Measurements from ENCODE around the gene DNLZ. TPM values are rescaled to one million over a fixed set of nuclear protein-coding genes. Genes with fewer than 3 reads are reported as not detected.

The DNLZ gene
- total and polyA plus RNA-seq, 7 donors: 8.2 to 40.7 (median 18.7) TPM

GRCh38 chr9:136312009-136312375, 51.6 kb downstream of the DNLZ start:
- 58 to 59% (median 59%) methylated on average over 7 to 10 of the region's 10 CpGs for WGBS, 3 donors
- no peaks in the 10 kb centered on the region for H3K4me1 ChIP-seq
- no peak overlapping the region for H3K4me3 ChIP-seq
- TF ChIP-seq, protein P1, sequence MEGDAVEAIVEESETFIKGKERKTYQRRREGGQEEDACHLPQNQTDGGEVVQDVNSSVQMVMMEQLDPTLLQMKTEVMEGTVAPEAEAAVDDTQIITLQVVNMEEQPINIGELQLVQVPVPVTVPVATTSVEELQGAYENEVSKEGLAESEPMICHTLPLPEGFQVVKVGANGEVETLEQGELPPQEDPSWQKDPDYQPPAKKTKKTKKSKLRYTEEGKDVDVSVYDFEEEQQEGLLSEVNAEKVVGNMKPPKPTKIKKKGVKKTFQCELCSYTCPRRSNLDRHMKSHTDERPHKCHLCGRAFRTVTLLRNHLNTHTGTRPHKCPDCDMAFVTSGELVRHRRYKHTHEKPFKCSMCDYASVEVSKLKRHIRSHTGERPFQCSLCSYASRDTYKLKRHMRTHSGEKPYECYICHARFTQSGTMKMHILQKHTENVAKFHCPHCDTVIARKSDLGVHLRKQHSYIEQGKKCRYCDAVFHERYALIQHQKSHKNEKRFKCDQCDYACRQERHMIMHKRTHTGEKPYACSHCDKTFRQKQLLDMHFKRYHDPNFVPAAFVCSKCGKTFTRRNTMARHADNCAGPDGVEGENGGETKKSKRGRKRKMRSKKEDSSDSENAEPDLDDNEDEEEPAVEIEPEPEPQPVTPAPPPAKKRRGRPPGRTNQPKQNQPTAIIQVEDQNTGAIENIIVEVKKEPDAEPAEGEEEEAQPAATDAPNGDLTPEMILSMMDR (IDR thresholded peaks at IDR 0.05): no peak
- DNase-seq (no peak), ATAC-seq (no peak)
- H3K27me3 ChIP-seq (ENCODE audit: insufficient read depth in 3 of 3, low read length in 2 of 3): peaks cover 0 to 47% (median 8%) of the 10 kb centered on the region in 3 donors
- intact Hi-C loops (cut with DNase I): no loop called here
- H3K27ac ChIP-seq: no peak overlapping the region
- no peaks in the 10 kb centered on the region for H3K36me3 ChIP-seq (ENCODE audit: insufficient read depth in 1 of 2, low read depth in 1 of 2)
- H3K9me3 ChIP-seq: peaks cover 12% of the 10 kb centered on the region

DNA sequence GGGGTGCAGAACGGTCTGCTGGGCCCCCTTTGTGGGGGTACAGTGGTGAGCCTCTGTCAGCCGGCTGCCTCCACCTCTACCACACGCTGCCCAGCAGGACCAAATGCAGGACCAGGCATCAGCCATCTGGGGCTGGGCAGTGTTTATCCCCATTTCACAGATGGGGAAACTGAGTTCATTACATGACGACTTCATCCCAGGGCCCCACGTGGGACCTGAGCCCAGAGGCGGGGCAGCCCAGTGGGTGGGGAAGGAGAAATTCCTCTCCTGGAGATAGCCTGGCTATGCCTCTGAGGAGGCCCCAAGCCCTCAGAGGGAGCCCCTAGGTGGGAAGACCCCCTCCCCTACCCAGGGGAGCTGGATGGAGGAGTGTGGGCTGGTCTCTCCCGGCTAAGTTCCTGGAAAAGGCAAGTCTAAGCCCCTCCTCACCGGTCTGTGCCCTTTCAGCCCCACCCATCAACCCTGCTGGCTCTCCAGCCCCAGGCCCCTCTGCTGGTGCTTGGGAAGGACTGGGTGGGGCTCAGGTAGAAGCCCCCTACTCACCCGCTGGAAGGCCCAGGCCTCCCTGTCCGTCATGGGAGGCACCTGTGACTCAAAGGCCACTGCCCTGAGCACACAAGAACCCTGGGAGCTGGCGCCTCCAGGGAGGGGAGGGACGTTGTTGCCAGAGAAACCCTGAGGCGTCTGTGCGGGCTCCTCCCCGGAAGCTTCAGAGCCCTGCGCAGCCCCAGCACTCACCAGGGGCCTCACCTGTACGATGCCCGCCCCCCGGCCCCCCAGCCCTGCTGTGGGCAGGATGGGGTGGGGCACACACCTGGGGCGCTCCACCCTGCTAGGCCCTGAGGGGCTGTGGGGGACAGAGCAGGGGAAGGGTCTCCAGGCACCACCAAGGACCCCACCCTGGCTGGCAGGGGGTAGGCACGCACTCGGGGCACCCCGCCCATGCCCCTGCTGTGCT, 52.2 kb downstream of the DNLZ start:
- Histone ChIP-seq H3K9me3 (peaks cover 12% of the 10 kb centered on the region), H3K36me3 (ENCODE audit: insufficient read depth in 1 of 2, low read depth in 1 of 2) (no peaks in the 10 kb centered on the region), H3K4me3 (no peak overlapping the region), H3K27ac (no peak overlapping the region), H3K4me1 (no peaks in the 10 kb centered on the region), H3K27me3 (ENCODE audit: insufficient read depth in 3 of 3, low read length in 2 of 3) (peaks cover 0 to 48% (median 8%) of the 10 kb centered on the region in 3 donors)
- TF ChIP-seq, protein P1 (IDR thresholded peaks at IDR 0.05): no peak
- WGBS, 3 donors: 52 to 56% (median 54%) methylated on average over 19 to 23 of the region's 23 CpGs
- intact Hi-C loops (cut with DNase I): no loop called here
- no peak for ATAC-seq
- DNase-seq: no peak

GRCh38 chr9:136310273-136311030, 53.1 kb downstream of the DNLZ start:
- no peak overlapping the region for H3K27ac ChIP-seq
- no peaks in the 10 kb centered on the region for H3K4me1 ChIP-seq
- H3K36me3 ChIP-seq (ENCODE audit: insufficient read depth in 1 of 2, low read depth in 1 of 2): no peaks in the 10 kb centered on the region
- peaks cover 10% of the 10 kb centered on the region for H3K9me3 ChIP-seq
- WGBS, 3 donors: 41 to 46% (median 42%) methylated on average over 25 to 28 of the region's 28 CpGs
- no peak for ATAC-seq
- no peak overlapping the region for H3K4me3 ChIP-seq
- peaks cover 0 to 54% (median 8%) of the 10 kb centered on the region in 3 donors for H3K27me3 ChIP-seq (ENCODE audit: insufficient read depth in 3 of 3, low read length in 2 of 3)
- TF ChIP-seq, protein P1 (IDR thresholded peaks at IDR 0.05): no peak
- intact Hi-C loops (cut with DNase I): no loop called here
- DNase-seq: no peak

GRCh38 chr9:136309806-136310220, 53.7 kb downstream of the DNLZ start:
- no peak for ATAC-seq
- intact Hi-C loops (cut with DNase I): no loop called here
- Histone ChIP-seq H3K4me3 (no peak overlapping the region), H3K27me3 (ENCODE audit: insufficient read depth in 3 of 3, low read length in 2 of 3) (peaks cover 0 to 60% (median 8%) of the 10 kb centered on the region in 3 donors), H3K4me1 (no peaks in the 10 kb centered on the region), H3K27ac (no peak overlapping the region), H3K36me3 (ENCODE audit: insufficient read depth in 1 of 2, low read depth in 1 of 2) (no peaks in the 10 kb centered on the region), H3K9me3 (peaks cover 4% of the 10 kb centered on the region)
- 93 to 94% (median 93%) methylated on average over 5 of the region's 5 CpGs for WGBS, 3 donors
- TF ChIP-seq, protein P1 (IDR thresholded peaks at IDR 0.05): no peak
- no peak for DNase-seq

Other genes starting within 250 kb of the DNLZ start
- 10 to 100 TPM; 17.3 to 27.8 (median 22.5) TPM for gene TMEM250, start 244.9 kb downstream of the DNLZ start, total RNA-seq
- gene TMEM250, start 244.9 kb downstream of the DNLZ start, polyA plus RNA-seq: 10 to 100 TPM; 28.8 to 49.5 (median 41.3) TPM
- not detected for gene LHX3, start 158.6 kb downstream of the DNLZ start, total RNA-seq
- not detected for gene LHX3, start 158.6 kb downstream of the DNLZ start, polyA plus RNA-seq
- 1 to 10 TPM; 3.8 to 6.7 (median 5.4) TPM for gene QSOX2, start 117.9 kb downstream of the DNLZ start, total RNA-seq
- 1 to 10 TPM; 3.6 to 7.5 (median 5.6) TPM for gene QSOX2, start 117.9 kb downstream of the DNLZ start, polyA plus RNA-seq
- not detected for gene CCDC187, start 59.6 kb downstream of the DNLZ start, total RNA-seq
- gene CCDC187, start 59.6 kb downstream of the DNLZ start, polyA plus RNA-seq: not detected
- 1 to 10 TPM; 1.3 to 2.3 (median 1.7) TPM for gene GPSM1, start 36.2 kb downstream of the DNLZ start, total RNA-seq
- under 1 TPM; 0.34 to 0.96 (median 0.52) TPM for gene GPSM1, start 36.2 kb downstream of the DNLZ start, polyA plus RNA-seq
- 1 to 10 TPM in 1 of 4 donors, under 1 TPM in 3; 0.26 to 1.1 (median 0.71) TPM for gene CARD9, start 9.9 kb upstream of the DNLZ start, total RNA-seq
- gene CARD9, start 9.9 kb upstream of the DNLZ start, polyA plus RNA-seq: under 1 TPM; 0.39 to 0.56 (median 0.51) TPM
- gene SNAPC4, start 36.4 kb upstream of the DNLZ start, total RNA-seq: 1 to 10 TPM; 3.5 to 4.9 (median 4.5) TPM
- gene SNAPC4, start 36.4 kb upstream of the DNLZ start, polyA plus RNA-seq: 1 to 10 TPM; 3.1 to 6.5 (median 5.1) TPM
- 10 to 100 TPM; 16.0 to 39.0 (median 32.3) TPM for gene ENTR1, start 46.9 kb upstream of the DNLZ start, total RNA-seq
- 10 to 100 TPM; 24.6 to 53.0 (median 45.4) TPM for gene ENTR1, start 46.9 kb upstream of the DNLZ start, polyA plus RNA-seq
- gene PMPCA, start 46.9 kb upstream of the DNLZ start, total RNA-seq: 10 to 100 TPM; 52.4 to 68.7 (median 60.6) TPM
- gene PMPCA, start 46.9 kb upstream of the DNLZ start, polyA plus RNA-seq: 100 to 1,000 TPM in 1 of 3 donors, 10 to 100 TPM in 2; 42.4 to 116 (median 97.5) TPM
- 1 to 10 TPM; 4.9 to 9.6 (median 7.4) TPM for gene INPP5E, start 76.1 kb upstream of the DNLZ start, total RNA-seq
- 1 to 10 TPM; 4.7 to 5.3 (median 4.8) TPM for gene INPP5E, start 76.1 kb upstream of the DNLZ start, polyA plus RNA-seq
- gene SEC16A, start 119.3 kb upstream of the DNLZ start, total RNA-seq: 10 to 100 TPM; 31.5 to 40.0 (median 37.0) TPM
- gene SEC16A, start 119.3 kb upstream of the DNLZ start, polyA plus RNA-seq: 10 to 100 TPM; 22.3 to 27.6 (median 26.1) TPM
- 10 to 100 TPM in 3 of 4 donors, 1 to 10 TPM in 1; 8.7 to 15.4 (median 12.3) TPM for gene NOTCH1, start 182.3 kb upstream of the DNLZ start, total RNA-seq
- gene NOTCH1, start 182.3 kb upstream of the DNLZ start, polyA plus RNA-seq: 1 to 10 TPM; 1.8 to 3.8 (median 2.9) TPM